AG09319 (cell line): ENCODE data around the gene FCAMR.

ENCODE experiments used
- DNase-seq: peaks from one replicate; pipeline ENCODE4 v3.0.0-alpha.2; 2010; ENCODE audit warnings: low read depth; ENCODE audit errors: extremely low read depth
- TF ChIP-seq, protein P1 (sequence below): IDR thresholded peaks from 2 replicates; pipeline ENCODE4 v1.5.1; 2011; ENCODE audit warnings: low read depth, mild to moderate bottlenecking, inconsistent platforms, low read length, moderate library complexity

Gene FCAMR

DNA sequence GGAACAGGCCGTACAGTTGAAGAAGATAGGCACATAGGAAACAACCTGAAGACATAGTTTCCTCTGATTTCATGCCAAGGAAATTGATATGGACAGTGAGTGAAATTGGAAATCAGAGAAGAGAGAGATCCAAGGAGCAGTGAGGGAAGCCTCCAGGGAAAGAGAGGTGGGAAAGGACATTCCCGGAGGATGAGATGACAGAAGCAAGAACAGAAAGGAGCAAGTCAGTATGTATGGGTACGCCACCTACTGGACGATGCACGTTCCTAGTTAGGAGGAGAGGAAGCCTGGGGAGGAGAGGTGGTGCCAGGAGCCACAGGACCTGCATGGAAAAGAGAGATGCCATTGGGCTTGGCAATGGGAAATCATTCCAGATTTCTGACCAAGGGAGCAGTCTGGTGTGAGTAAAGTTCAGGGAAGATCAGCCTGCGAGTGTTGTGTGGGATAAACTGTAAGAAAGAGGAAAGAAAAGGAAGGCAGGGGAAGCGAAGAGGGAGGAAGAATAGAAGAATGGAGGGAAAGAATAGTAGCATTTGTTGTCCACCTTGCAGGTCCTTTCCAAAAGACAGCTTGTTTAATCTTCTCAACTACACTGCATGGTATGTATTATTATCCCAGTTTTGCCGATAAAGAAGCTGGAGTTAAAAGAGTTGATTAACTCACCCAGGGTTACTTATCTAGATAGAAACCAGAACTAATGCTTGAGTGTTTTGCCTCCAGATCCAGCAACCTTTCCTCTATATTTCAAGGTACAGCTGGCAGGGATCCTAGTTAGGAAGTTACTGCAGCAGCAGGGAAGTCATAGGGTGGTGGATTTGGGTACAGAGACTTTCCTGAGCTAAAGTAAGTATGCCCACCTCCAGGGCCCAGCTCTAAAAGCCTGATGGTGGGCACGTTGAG, 34.9 kb upstream of the FCAMR start:
- DNase-seq: no peak

DNA sequence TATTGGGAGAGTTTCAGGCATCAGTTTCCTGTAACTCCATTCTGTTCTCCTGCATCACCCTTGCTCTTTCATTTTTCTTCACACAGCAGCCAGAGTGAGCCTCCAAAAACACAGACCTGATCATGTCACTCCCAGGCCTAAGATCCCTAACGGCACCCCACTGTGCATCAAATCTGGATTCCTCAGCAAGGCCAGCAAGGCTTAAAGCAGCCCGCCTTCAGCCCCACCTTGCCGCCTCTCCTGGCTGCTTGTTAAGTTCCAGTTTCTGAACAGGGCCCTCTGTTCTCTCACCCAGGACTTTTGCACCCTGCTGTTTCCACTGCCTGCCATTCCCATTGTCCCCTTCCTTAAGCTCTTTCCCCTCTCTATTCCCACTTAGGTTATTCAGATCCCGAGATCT, 33.0 kb upstream of the FCAMR start:
- no peak for DNase-seq
- TF ChIP-seq, protein P1, sequence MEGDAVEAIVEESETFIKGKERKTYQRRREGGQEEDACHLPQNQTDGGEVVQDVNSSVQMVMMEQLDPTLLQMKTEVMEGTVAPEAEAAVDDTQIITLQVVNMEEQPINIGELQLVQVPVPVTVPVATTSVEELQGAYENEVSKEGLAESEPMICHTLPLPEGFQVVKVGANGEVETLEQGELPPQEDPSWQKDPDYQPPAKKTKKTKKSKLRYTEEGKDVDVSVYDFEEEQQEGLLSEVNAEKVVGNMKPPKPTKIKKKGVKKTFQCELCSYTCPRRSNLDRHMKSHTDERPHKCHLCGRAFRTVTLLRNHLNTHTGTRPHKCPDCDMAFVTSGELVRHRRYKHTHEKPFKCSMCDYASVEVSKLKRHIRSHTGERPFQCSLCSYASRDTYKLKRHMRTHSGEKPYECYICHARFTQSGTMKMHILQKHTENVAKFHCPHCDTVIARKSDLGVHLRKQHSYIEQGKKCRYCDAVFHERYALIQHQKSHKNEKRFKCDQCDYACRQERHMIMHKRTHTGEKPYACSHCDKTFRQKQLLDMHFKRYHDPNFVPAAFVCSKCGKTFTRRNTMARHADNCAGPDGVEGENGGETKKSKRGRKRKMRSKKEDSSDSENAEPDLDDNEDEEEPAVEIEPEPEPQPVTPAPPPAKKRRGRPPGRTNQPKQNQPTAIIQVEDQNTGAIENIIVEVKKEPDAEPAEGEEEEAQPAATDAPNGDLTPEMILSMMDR: no peak

More for the DNA sequence above, 34.9 kb upstream of the FCAMR start:
- TF ChIP-seq, protein P1: peak; percentile 74

DNA sequence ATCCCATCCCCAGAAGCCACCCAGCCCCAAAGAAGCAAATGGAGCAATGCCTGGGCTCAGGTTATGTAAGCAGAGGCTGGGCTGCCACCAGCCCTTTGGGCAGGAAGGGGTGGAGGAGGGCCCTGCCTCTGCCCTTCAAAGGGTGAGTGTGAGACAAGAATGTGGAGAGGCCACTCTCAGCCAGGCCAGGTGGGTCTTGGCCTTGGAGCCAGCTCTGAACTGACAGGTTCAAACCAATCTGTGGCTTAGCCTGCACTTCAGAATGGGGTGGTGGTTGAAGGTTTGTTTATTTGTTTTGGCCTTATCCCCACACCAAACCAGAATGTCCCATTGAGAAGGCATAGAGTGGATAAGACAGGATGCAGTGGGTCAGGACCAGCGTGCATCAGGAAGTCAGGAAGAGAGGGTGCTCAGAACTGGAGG, 32.5 kb upstream of the FCAMR start:
- TF ChIP-seq, protein P1: no peak

DNA sequence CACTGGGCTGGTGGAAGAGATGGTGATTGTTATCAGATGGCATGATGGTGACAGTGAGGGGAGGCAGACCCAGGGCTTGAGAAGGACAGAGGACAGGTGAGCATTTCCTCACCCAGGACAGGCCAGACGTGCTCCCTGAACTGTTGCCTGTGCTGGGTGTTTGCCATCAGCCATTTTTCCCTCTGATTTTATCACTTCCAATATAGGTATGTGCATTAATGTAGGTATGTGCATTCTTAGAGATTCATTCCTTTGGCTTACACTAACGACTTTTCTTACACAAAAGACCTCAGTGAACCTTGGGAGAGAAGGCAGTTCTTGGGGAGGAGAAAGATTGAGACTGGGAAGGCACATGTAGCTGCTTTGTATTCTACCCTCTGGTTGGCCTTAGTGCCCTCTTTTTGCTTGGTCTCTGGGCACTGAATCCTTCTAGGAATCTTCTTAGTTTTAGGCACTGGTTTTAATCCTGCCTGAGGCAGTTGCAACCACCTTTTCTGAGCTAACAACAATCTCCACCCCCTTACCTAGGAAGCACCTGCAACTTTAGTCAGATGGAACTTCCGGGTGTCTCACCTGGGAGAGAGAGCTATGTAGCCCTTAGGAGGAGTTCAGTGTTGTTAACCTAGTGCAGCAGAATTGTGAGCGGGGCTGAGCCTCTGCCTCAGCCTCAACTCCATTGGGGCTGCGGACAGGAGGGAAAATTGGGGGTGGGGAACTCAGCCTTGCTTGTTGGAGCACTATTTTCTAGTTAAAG, 31.4 kb upstream of the FCAMR start:
- DNase-seq: no peak
- TF ChIP-seq, protein P1: no peak

More for the DNA sequence above, 32.5 kb upstream of the FCAMR start:
- no peak for DNase-seq

DNA sequence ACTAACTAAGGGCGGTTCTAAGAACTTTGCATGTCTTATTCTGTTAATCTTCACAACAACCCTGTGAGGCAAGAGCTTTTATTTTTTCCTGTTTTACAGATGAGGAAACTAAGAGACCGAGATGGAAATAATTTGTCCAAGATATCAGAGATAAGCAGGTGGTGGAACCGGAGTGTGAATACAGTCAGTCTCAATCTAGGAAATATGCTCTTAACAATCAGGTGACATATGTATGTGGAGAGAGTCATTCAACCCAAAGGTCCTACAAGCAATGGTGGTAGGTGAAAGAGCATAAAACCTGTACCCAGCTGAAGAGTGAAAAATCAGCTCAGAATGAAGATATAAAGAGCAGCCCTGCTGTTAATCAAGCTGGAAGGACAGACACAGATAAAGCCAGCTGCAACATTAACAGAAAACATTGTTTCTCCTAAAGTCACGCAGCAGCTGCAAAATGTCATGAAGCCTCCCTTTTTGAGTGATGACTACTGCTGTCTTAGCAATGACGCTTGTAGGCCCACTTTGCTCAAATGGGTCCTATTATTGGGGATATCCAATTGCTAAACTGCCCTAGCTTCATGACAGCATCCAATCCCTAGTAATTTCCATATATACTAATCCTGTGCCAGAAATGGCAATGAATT, 30.5 kb upstream of the FCAMR start:
- DNase-seq: no peak
- TF ChIP-seq, protein P1: no peak

DNA sequence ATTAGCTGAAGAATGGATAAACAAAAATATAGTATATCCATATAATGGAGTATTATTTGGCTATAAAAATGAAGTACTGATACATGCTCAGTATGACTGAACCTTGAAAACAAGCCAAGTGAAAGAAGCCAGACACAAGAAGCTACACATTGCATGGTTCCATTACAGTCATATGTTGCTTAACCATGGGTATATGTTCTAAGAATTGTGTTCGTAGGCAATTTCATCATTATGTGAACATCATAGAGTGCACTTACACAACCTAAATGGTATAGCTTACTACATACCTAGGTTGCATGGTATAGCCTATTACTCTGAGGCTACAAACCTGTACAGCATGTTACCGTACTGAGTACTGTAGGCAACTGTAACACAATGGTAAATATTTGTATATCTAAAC, 28.6 kb upstream of the FCAMR start:
- DNase-seq: no peak

More for the DNA sequence above, 28.6 kb upstream of the FCAMR start:
- TF ChIP-seq, protein P1: no peak
